ENCODE results near the gene NAP1L4.

Gene NAP1L4, protein sequence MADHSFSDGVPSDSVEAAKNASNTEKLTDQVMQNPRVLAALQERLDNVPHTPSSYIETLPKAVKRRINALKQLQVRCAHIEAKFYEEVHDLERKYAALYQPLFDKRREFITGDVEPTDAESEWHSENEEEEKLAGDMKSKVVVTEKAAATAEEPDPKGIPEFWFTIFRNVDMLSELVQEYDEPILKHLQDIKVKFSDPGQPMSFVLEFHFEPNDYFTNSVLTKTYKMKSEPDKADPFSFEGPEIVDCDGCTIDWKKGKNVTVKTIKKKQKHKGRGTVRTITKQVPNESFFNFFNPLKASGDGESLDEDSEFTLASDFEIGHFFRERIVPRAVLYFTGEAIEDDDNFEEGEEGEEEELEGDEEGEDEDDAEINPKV

GRCh38 chr11:2992234-2992996, at the start of gene NAP1L4:
Gene NAP1L4, minus strand, starts transcription at chr11:2992329. Its CDS starts 13,109 bp downstream, at chr11:2979220.
- H3K27me3 Mint-ChIP-seq (ENCODE audit: low read depth) = no peaks in the 10 kb centered on the region
- H3K9me3 Mint-ChIP-seq = no peaks in the 10 kb centered on the region
- peaks cover 27% of the 10 kb centered on the region for H3K4me1 Mint-ChIP-seq (ENCODE audit: low read depth)
- peak within 1 kb of the TSS; percentile 98 for H3K4me3 Mint-ChIP-seq
- H3K27ac Mint-ChIP-seq = peak within 1 kb of the TSS; percentile 99
- H3K36me3 Mint-ChIP-seq (ENCODE audit: low read depth) = peaks cover 20% of the 10 kb centered on the region

- Mint-ChIP-seq H3K9me3 (no peaks in the 10 kb centered on the region), H3K36me3 (ENCODE audit: low read depth) (peaks cover 42% of the 10 kb centered on the region), H3K27ac (no peak overlapping the region), H3K4me3 (no peak overlapping the region), H3K4me1 (ENCODE audit: low read depth) (peaks cover 17% of the 10 kb centered on the region), H3K27me3 (ENCODE audit: low read depth) (no peaks in the 10 kb centered on the region)
Measured at GRCh38 chr11:3040881-3041280, 48.8 kb upstream of the NAP1L4 start.

DNA sequence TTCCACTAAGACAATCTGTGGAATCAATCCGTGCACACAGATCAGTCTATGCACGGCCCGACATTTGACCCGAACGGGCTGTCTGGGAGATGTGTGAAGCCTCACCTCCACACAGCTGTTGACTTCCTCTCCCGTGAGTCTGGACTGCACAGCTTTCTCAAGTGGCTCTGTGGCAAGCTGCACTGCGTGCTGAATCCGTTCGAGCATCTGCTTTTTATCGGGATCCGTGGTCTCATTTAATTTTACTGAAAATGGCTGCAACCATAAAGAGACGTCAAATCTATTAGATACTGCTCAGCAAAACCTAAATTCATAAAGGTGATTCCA, 45.8 kb upstream of the NAP1L4 start:
- no peak overlapping the region for H3K4me3 Mint-ChIP-seq
- peaks cover 42% of the 10 kb centered on the region for H3K36me3 Mint-ChIP-seq (ENCODE audit: low read depth)
- peaks cover 13% of the 10 kb centered on the region for H3K4me1 Mint-ChIP-seq (ENCODE audit: low read depth)
- H3K9me3 Mint-ChIP-seq = no peaks in the 10 kb centered on the region
- H3K27ac Mint-ChIP-seq = no peak overlapping the region
- H3K27me3 Mint-ChIP-seq (ENCODE audit: low read depth) = no peaks in the 10 kb centered on the region

- Mint-ChIP-seq H3K36me3 (ENCODE audit: low read depth) (peaks cover 47% of the 10 kb centered on the region), H3K27ac (no peak overlapping the region), H3K4me1 (ENCODE audit: low read depth) (peaks cover 16% of the 10 kb centered on the region), H3K4me3 (no peak overlapping the region), H3K9me3 (no peaks in the 10 kb centered on the region), H3K27me3 (ENCODE audit: low read depth) (no peaks in the 10 kb centered on the region)
Measured at GRCh38 chr11:3037040-3037944, 45.2 kb upstream of the NAP1L4 start.

GRCh38 chr11:3036419-3036818, 44.3 kb upstream of the NAP1L4 start:
- Mint-ChIP-seq H3K4me3 (no peak overlapping the region), H3K27ac (no peak overlapping the region), H3K36me3 (ENCODE audit: low read depth) (peaks cover 50% of the 10 kb centered on the region), H3K4me1 (ENCODE audit: low read depth) (peaks cover 17% of the 10 kb centered on the region), H3K27me3 (ENCODE audit: low read depth) (no peaks in the 10 kb centered on the region), H3K9me3 (no peaks in the 10 kb centered on the region)

DNA sequence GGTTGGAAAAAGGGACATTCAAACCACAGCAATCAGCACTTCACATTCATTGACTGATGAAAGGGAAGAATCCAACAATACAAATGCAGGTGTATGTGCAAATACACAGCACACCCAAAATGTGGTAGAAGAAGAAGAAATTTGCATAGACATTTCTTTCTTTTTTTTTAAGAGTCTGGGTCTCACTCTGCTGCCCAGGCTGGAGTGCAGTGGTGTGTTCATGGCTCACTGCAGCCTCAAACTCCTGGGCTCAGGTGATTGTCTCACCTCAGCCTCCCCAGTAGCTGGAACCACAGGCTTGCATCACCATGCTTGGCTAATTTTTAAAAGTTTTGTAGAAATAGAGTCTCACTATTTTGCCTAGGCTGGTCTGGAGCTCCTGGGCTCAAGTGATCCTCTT, 43.2 kb upstream of the NAP1L4 start:
- peaks cover 55% of the 10 kb centered on the region for H3K36me3 Mint-ChIP-seq (ENCODE audit: low read depth)
- H3K4me3 Mint-ChIP-seq = no peak overlapping the region
- no peaks in the 10 kb centered on the region for H3K9me3 Mint-ChIP-seq
- peak overlapping the region; percentile 49 for H3K27ac Mint-ChIP-seq
- peaks cover 28% of the 10 kb centered on the region for H3K4me1 Mint-ChIP-seq (ENCODE audit: low read depth)
- H3K27me3 Mint-ChIP-seq (ENCODE audit: low read depth) = no peaks in the 10 kb centered on the region

DNA sequence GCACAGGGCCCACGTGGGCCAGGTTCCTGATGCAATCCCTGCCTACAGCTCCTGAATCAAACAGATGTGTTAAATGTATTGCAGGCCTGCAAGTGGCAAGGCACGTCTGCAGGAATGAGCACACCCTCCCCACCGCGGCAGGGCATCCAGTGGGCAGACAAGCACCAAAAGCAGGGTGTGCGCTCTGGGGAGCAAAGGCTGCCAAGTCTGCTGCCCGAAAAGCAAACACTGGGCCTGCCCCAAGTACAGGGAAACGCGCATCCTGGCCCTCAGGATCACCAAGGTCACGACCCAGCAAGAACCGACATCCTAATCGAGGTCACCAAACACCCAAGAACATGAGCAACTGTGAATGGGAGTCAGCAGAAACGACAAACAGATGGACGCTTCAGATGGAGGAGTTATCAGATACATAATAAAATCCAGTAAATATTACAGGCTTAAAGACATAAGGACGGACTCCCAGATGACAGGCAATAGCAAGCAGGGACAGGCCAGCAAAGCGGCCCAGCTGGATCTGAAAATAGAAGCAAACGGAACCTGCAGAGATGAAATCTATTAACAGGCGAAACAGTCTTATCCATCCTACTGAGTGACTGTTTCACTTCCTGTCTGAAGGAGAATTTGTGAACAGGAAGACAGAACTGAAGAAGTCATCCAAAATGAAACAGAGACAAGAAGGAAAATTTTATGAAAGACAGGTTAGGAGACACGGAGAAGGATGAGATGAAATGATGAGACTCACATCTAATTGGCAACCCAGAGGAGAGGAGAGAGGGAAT, 38.4 kb upstream of the NAP1L4 start:
- H3K9me3 Mint-ChIP-seq = no peaks in the 10 kb centered on the region
- H3K27ac Mint-ChIP-seq = peak overlapping the region; percentile 16
- H3K27me3 Mint-ChIP-seq (ENCODE audit: low read depth) = no peaks in the 10 kb centered on the region
- peaks cover 15% of the 10 kb centered on the region for H3K4me1 Mint-ChIP-seq (ENCODE audit: low read depth)
- peaks cover 56% of the 10 kb centered on the region for H3K36me3 Mint-ChIP-seq (ENCODE audit: low read depth)
- no peak overlapping the region for H3K4me3 Mint-ChIP-seq

GRCh38 chr11:3028813-3029212, 36.7 kb upstream of the NAP1L4 start:
- H3K27me3 Mint-ChIP-seq (ENCODE audit: low read depth) = no peaks in the 10 kb centered on the region
- H3K9me3 Mint-ChIP-seq = no peaks in the 10 kb centered on the region
- peak overlapping the region; percentile 26 for H3K27ac Mint-ChIP-seq
- H3K36me3 Mint-ChIP-seq (ENCODE audit: low read depth) = peaks cover 53% of the 10 kb centered on the region
- H3K4me1 Mint-ChIP-seq (ENCODE audit: low read depth) = peaks cover 15% of the 10 kb centered on the region
- no peak overlapping the region for H3K4me3 Mint-ChIP-seq

- Mint-ChIP-seq H3K36me3 (ENCODE audit: low read depth) (peaks cover 59% of the 10 kb centered on the region), H3K27me3 (ENCODE audit: low read depth) (no peaks in the 10 kb centered on the region), H3K4me3 (no peak overlapping the region), H3K27ac (no peak overlapping the region), H3K4me1 (ENCODE audit: low read depth) (peaks cover 30% of the 10 kb centered on the region), H3K9me3 (no peaks in the 10 kb centered on the region)
Measured at GRCh38 chr11:3026803-3027202, 34.7 kb upstream of the NAP1L4 start.

GRCh38 chr11:3022982-3023381, 30.9 kb upstream of the NAP1L4 start:
- Mint-ChIP-seq H3K4me3 (peak overlapping the region; percentile 18), H3K36me3 (ENCODE audit: low read depth) (peaks cover 53% of the 10 kb centered on the region), H3K27me3 (ENCODE audit: low read depth) (no peaks in the 10 kb centered on the region), H3K4me1 (ENCODE audit: low read depth) (peaks cover 31% of the 10 kb centered on the region), H3K9me3 (no peaks in the 10 kb centered on the region), H3K27ac (peak overlapping the region; percentile 78)

- H3K36me3 Mint-ChIP-seq (ENCODE audit: low read depth) = peaks cover 55% of the 10 kb centered on the region
Measured at GRCh38 chr11:3022300-3022967, 30.3 kb upstream of the NAP1L4 start.

GRCh38 chr11:3021125-3021524, 29.0 kb upstream of the NAP1L4 start:
- no peak overlapping the region for H3K27ac Mint-ChIP-seq
- H3K4me1 Mint-ChIP-seq (ENCODE audit: low read depth) = peaks cover 35% of the 10 kb centered on the region
- H3K36me3 Mint-ChIP-seq (ENCODE audit: low read depth) = peaks cover 51% of the 10 kb centered on the region
- no peaks in the 10 kb centered on the region for H3K27me3 Mint-ChIP-seq (ENCODE audit: low read depth)
- no peak overlapping the region for H3K4me3 Mint-ChIP-seq
- no peaks in the 10 kb centered on the region for H3K9me3 Mint-ChIP-seq

More at GRCh38 chr11:3022300-3022967, 30.3 kb upstream of the NAP1L4 start:
- Mint-ChIP-seq H3K27me3 (ENCODE audit: low read depth) (no peaks in the 10 kb centered on the region), H3K4me3 (peak overlapping the region; percentile 38), H3K9me3 (no peaks in the 10 kb centered on the region), H3K27ac (peak overlapping the region; percentile 78), H3K4me1 (ENCODE audit: low read depth) (peaks cover 35% of the 10 kb centered on the region)

DNA sequence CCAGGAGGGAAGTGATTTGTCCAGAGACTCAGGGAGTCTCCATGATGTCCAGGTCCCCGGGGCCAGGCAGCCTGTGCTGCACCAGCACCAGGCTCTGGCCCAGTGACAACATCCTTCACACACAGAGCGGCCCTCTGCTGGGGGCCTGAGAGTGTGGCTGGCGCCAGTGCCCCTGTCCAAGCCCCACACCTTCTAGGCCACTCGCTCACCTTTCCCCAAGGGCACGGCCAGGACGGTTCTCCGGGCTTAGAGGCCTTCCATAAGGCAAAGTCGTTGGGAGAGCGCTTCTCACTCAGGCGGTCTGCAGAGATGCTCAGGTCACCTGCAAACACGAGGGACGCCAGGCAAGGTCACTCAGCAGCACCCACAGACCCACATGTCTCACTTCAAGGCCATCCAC, 27.9 kb upstream of the NAP1L4 start:
- H3K4me3 Mint-ChIP-seq = no peak overlapping the region
- H3K36me3 Mint-ChIP-seq (ENCODE audit: low read depth) = peaks cover 49% of the 10 kb centered on the region
- no peaks in the 10 kb centered on the region for H3K27me3 Mint-ChIP-seq (ENCODE audit: low read depth)
- H3K9me3 Mint-ChIP-seq = no peaks in the 10 kb centered on the region
- H3K4me1 Mint-ChIP-seq (ENCODE audit: low read depth) = peaks cover 42% of the 10 kb centered on the region
- no peak overlapping the region for H3K27ac Mint-ChIP-seq

All from T-helper 1 cell treated with Interleukin-12 subunit alpha and Interleukin-12 subunit beta and Interleukin-4 antibody, amounts not matched to agents 30 μg/mL and 1 μg/mL, for 36 hours (primary cell).